Neural progenitor cell (in vitro differentiated cells): ENCODE measurements around the gene KIAA1549. TPM values are rescaled to one million over a fixed set of nuclear protein-coding genes. Genes with fewer than 3 reads are reported as not detected.

Experiments used
- DNase-seq: peaks from one replicate; pipeline ENCODE4 v3.0.0-alpha.2; 2016; ENCODE audit warnings: low spot score
- H2AFZ ChIP-seq: fragments of 200-600 bp; sonication (generic); replicated peaks from 2 replicates; pipeline ENCODE4 v1.6.1; 2016; ENCODE audit warnings: antibody characterized with exemption
- H3F3A ChIP-seq: fragments of 200-600 bp; sonication (generic); 2 replicates; pipeline ENCODE4 v1.6.1; 2016; ENCODE audit warnings: antibody characterized with exemption, low read depth
- H3K27ac ChIP-seq: fragments of 200-600 bp; sonication (generic); 2 replicates; pipeline ENCODE4 v1.5.1; 2016; ENCODE audit warnings: mild to moderate bottlenecking
- H3K27me3 ChIP-seq: fragments of 200-600 bp; sonication (generic); 2 replicates; pipeline ENCODE4 v1.6.1; 2016; ENCODE audit warnings: mild to moderate bottlenecking, moderate library complexity
- H3K36me3 ChIP-seq: fragments of 200-600 bp; sonication (generic); 2 replicates; pipeline ENCODE4 v1.5.1; 2016
- H3K4me1 ChIP-seq: fragments of 200-600 bp; sonication (generic); 2 replicates; pipeline ENCODE4 v1.6.1; 2016; ENCODE audit warnings: mixed run types
- H3K4me2 ChIP-seq: fragments of 200-600 bp; sonication (generic); 2 replicates; pipeline ENCODE4 v1.6.1; 2016
- H3K4me3 ChIP-seq: fragments of 200-600 bp; sonication (generic); 2 replicates; pipeline ENCODE4 v1.5.1; 2016
- H3K79me2 ChIP-seq: fragments of 200-600 bp; sonication (generic); 2 replicates; pipeline ENCODE4 v1.6.1; 2016; ENCODE audit warnings: low read depth
- H3K9ac ChIP-seq: fragments of 200-600 bp; sonication (generic); 2 replicates; pipeline ENCODE4 v1.6.1; 2016
- H3K9me3 ChIP-seq: fragments of 200-600 bp; sonication (generic); 2 replicates; pipeline ENCODE4 v1.5.1; 2016; ENCODE audit warnings: low read depth
- H4K20me1 ChIP-seq: fragments of 200-600 bp; sonication (generic); 2 replicates; pipeline ENCODE4 v1.6.1; 2016; ENCODE audit warnings: low read depth
- H3K27ac Mint-ChIP-seq: 3 replicates; pipeline ENCODE4 v1.8.0; 2021; ENCODE audit warnings: mixed read lengths
- H3K27me3 Mint-ChIP-seq: 2 replicates; pipeline ENCODE4 v1.8.0; 2022; ENCODE audit warnings: low read depth, mild to moderate bottlenecking, inconsistent platforms, moderate library complexity, mixed read lengths; ENCODE audit not compliant: insufficient read depth
- H3K36me3 Mint-ChIP-seq: 3 replicates; pipeline ENCODE4 v1.8.0; 2021; ENCODE audit warnings: mixed read lengths
- H3K4me1 Mint-ChIP-seq: 3 replicates; pipeline ENCODE4 v1.8.0; 2021; ENCODE audit warnings: mixed read lengths
- H3K4me3 Mint-ChIP-seq: 3 replicates; pipeline ENCODE4 v1.8.0; 2021; ENCODE audit warnings: mild to moderate bottlenecking, moderate library complexity, mixed read lengths
- H3K9me3 Mint-ChIP-seq: 3 replicates; pipeline ENCODE4 v1.8.0; 2020; ENCODE audit warnings: mixed read lengths
- EZH2 ChIP-seq: fragments of 200-600 bp; sonication (generic); IDR thresholded peaks from 2 replicates; pipeline ENCODE4 v1.6.1; 2017; ENCODE audit warnings: antibody characterized with exemption, mild to moderate bottlenecking, moderate library complexity
- EZH2phosphoT487 ChIP-seq: fragments of 200-600 bp; sonication (generic); IDR thresholded peaks from 2 replicates; pipeline ENCODE4 v1.6.1; 2017; ENCODE audit warnings: antibody characterized with exemption
- total RNA-seq: library from RNA; depleted of rRNA; stranded (reverse); fragments of >200 nt; gene quantifications from 2 replicates; pipeline ENCODE4 v1.2.3, GENCODE V29; 2015; ENCODE audit warnings: low replicate concordance
- TF ChIP-seq, protein P1 (sequence below): fragments of 200-600 bp; sonication (generic); IDR thresholded peaks from 2 replicates; pipeline ENCODE4 v1.5.1; 2017; ENCODE audit warnings: antibody characterized with exemption, mild to moderate bottlenecking

Gene KIAA1549
- total RNA-seq, 1 donor from 2014 or later: 4.8 TPM

DNA sequence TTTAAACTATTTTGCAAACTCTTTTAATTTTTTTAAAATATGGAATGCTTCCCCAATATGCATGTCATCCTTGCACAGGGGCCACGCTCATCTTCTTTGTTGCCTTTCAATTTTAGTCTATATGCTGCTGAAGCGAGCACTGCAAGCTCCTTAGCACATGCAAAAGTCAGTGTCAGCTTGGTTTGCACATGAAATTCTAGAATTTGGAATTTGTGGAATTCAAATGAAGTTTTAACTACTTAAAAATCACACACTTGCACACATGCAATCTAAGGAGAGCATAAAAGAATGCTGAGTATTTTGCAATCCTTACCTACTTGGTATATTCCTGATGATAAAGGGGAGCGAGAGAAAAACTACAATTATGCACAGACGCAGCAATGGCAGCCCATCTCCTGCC lies 104.9 kb downstream of the KIAA1549 start:
- Mint-ChIP-seq H3K36me3 (peaks cover 28% of the 10 kb centered on the region), H3K9me3 (no peaks in the 10 kb centered on the region), H3K4me3 (no peak overlapping the region), H3K27ac (no peak overlapping the region), H3K4me1 (peaks cover 13% of the 10 kb centered on the region), H3K27me3 (peaks cover 2% of the 10 kb centered on the region)
- H3K9ac ChIP-seq: no peak overlapping the region
- peaks cover 14% of the 10 kb centered on the region for H4K20me1 ChIP-seq
- no peaks in the 10 kb centered on the region for H3K9me3 ChIP-seq
- no peak overlapping the region for H2AFZ ChIP-seq
- peaks cover 9% of the 10 kb centered on the region for H3F3A ChIP-seq
- no peak for DNase-seq
- no peak overlapping the region for H3K4me2 ChIP-seq
- no peak overlapping the region for H3K27ac ChIP-seq
- peaks cover 10% of the 10 kb centered on the region for H3K4me1 ChIP-seq
- no peaks in the 10 kb centered on the region for H3K27me3 ChIP-seq
- no peak overlapping the region for H3K4me3 ChIP-seq
- TF ChIP-seq EZH2phosphoT487 (no peak), EZH2 (no peak)
- TF ChIP-seq, protein P1, sequence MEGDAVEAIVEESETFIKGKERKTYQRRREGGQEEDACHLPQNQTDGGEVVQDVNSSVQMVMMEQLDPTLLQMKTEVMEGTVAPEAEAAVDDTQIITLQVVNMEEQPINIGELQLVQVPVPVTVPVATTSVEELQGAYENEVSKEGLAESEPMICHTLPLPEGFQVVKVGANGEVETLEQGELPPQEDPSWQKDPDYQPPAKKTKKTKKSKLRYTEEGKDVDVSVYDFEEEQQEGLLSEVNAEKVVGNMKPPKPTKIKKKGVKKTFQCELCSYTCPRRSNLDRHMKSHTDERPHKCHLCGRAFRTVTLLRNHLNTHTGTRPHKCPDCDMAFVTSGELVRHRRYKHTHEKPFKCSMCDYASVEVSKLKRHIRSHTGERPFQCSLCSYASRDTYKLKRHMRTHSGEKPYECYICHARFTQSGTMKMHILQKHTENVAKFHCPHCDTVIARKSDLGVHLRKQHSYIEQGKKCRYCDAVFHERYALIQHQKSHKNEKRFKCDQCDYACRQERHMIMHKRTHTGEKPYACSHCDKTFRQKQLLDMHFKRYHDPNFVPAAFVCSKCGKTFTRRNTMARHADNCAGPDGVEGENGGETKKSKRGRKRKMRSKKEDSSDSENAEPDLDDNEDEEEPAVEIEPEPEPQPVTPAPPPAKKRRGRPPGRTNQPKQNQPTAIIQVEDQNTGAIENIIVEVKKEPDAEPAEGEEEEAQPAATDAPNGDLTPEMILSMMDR: no peak
- no peaks in the 10 kb centered on the region for H3K79me2 ChIP-seq
- H3K36me3 ChIP-seq: no peaks in the 10 kb centered on the region

DNA sequence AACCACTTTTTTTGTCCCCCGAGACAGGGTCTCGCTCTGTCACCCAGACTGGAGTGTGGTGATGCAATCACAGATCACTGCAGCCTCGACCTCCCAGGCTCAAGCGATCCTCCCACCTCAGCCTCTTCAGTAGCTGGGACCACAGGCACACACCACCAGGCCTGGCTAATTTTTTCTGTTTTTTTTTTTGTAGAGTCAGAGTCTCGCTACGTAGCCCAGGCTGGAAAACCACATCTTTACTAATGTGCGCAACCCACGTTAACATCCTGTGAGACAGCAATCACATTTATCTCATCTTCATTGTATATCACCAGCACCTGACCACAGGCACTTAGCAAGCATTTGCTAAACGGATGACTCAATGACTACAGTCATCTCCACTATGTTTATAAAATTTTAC lies 105.4 kb downstream of the KIAA1549 start:
- Histone ChIP-seq H3K27me3 (no peaks in the 10 kb centered on the region), H3K4me2 (no peak overlapping the region), H3F3A (peaks cover 9% of the 10 kb centered on the region), H2AFZ (no peak overlapping the region), H3K4me1 (peaks cover 10% of the 10 kb centered on the region), H3K27ac (no peak overlapping the region), H3K79me2 (no peaks in the 10 kb centered on the region), H3K36me3 (no peaks in the 10 kb centered on the region), H4K20me1 (peaks cover 14% of the 10 kb centered on the region), H3K4me3 (no peak overlapping the region), H3K9me3 (no peaks in the 10 kb centered on the region), H3K9ac (no peak overlapping the region)
- Mint-ChIP-seq H3K4me1 (peaks cover 13% of the 10 kb centered on the region), H3K36me3 (peaks cover 32% of the 10 kb centered on the region), H3K9me3 (no peaks in the 10 kb centered on the region), H3K27me3 (peaks cover 2% of the 10 kb centered on the region), H3K27ac (no peak overlapping the region), H3K4me3 (no peak overlapping the region)
- DNase-seq: no peak
- no peak for TF ChIP-seq EZH2phosphoT487
- no peak for TF ChIP-seq EZH2
- TF ChIP-seq, protein P1: no peak

DNA sequence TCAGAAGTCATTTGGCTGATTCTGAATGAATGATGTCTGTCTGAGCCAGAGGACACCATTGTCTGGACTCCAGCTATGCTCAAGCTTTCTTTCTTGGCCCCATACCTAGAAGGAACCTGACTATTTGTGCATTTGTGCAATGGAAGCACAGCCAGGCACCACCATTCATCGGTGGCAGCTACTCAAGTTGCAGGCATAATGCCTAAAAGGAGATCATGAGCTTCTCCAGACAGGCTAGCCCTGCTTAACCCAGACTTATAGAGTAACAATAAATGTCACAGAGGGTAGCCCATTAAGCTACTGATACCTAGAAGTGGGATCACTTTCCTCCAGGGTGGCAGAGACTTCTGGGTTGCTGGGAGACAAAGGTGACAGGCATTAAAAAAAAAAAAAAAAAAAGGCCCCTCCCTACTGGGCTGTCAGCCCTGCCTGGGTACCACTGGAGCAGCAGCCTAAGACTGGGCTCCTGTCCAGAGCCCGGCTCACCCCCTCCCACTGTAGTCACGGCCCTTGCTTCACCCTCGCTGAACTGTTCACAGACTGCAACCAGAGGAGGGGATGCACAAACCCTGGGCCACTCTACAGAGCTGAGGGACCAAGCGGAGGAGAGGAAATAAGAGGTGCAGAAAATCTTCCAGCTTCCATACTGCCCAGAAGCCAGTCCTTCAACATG lies 107.8 kb downstream of the KIAA1549 start:
- Mint-ChIP-seq H3K27ac (no peak overlapping the region), H3K4me3 (no peak overlapping the region), H3K9me3 (no peaks in the 10 kb centered on the region), H3K27me3 (peaks cover 2% of the 10 kb centered on the region), H3K36me3 (peaks cover 36% of the 10 kb centered on the region), H3K4me1 (peaks cover 10% of the 10 kb centered on the region)
- no peak overlapping the region for H3K27ac ChIP-seq
- H3K4me3 ChIP-seq: no peak overlapping the region
- H3K79me2 ChIP-seq: no peaks in the 10 kb centered on the region
- H3F3A ChIP-seq: peaks cover 9% of the 10 kb centered on the region
- H2AFZ ChIP-seq: no peak overlapping the region
- H3K9me3 ChIP-seq: no peaks in the 10 kb centered on the region
- DNase-seq: peak; percentile 31
- H4K20me1 ChIP-seq: peaks cover 14% of the 10 kb centered on the region
- H3K27me3 ChIP-seq: no peaks in the 10 kb centered on the region
- TF ChIP-seq, protein P1: no peak
- TF ChIP-seq EZH2phosphoT487 (no peak), EZH2 (no peak)
- H3K9ac ChIP-seq: no peak overlapping the region
- H3K4me2 ChIP-seq: no peak overlapping the region
- no peaks in the 10 kb centered on the region for H3K36me3 ChIP-seq
- peaks cover 10% of the 10 kb centered on the region for H3K4me1 ChIP-seq
